M059J (cell line): ENCODE data around the gene FOXP1. TPM values are rescaled to one million over a fixed set of nuclear protein-coding genes. Genes with fewer than 3 reads are reported as not detected.

ENCODE experiments used
- DNase-seq: peaks from one replicate; pipeline ENCODE4 v3.0.0-alpha.2; 2012; ENCODE audit warnings: low read depth
- total RNA-seq: library from RNA; depleted of rRNA; stranded (reverse); fragments of >200 nt; shearing (Covaris generic); gene quantifications from 2 replicates; pipeline ENCODE4 v1.2.3, GENCODE V29; 2014

The FOXP1 gene
- total RNA-seq, 1 experiment from 2014 or later, result 19.2 TPM

DNA sequence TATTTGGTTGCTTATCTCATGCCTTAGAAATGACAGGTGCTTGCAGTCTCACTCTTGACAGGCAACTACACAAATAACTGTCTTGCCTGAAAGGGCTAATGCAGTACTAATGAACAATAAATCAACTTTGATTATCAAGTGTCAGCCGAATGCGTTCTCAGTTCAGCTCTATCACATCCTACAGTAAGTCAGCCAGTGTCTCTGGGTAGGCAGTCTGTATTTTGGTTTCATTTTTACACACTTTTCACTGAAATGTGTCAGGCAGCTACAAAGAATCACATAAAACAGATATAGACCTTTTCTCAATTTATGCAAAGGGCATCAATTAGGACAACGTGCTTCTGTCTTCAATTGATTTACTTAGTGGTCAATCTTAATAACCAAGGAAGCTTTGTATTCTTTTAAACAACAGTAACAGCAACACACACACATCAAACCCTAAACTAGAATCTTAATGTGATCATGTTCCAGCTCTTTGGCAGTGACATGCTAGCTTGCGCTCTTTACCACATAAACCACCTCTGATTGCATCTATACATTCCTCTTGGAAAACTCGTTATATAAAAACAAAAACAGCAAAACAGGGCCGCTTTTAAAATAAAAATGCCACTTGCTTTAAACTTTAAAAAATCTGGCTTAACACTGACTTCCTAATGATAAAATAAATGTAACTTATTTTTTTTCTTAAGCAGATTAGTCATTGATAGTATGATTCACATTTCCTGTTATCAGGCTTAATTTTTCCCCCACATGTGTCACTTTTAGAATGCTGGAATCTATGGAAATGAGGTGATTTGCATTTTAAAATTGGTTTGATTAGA is 520.4 kb downstream of the FOXP1 start:
- peak; percentile 42 for DNase-seq

DNA sequence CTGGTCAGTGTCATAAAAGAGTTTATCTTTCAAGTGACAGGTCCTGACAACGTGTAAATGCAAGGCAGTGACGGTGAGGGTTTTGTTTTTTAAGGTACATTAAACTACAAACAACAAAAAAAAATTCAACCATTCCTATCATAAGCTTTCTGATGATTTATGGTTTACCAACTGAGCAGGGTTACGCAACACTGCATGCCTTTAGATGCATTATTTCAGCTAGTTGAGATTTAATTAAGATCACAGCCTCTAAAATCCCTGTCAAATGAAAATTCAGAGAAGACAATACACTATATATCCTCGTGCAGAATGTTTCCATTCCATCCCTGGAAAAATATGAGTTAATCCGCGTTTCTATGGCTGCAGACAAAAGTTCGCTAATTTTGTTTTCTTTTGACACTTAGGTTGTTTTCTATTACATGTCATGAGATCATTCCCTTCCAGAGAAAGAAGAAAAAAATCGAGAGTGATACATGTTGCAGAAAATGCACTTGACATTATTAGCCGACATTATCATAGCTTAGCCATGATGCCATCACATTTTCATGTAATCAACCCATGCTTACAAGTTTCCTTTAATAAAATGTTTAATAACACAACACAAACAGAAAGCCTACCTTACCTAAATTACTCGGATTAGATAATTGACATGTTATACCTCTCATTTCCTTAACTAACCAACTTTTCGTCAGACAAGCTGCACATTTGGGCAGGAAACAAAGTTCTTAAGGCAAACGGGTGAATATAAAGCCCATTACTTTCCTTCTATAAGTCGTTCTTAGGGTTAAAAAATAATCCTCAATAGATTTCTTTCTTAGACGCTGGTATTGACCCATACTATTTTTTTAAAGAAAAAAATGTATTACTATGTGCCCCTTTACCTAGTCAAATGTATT is 521.2 kb downstream of the FOXP1 start:
- DNase-seq, result no peak

DNA sequence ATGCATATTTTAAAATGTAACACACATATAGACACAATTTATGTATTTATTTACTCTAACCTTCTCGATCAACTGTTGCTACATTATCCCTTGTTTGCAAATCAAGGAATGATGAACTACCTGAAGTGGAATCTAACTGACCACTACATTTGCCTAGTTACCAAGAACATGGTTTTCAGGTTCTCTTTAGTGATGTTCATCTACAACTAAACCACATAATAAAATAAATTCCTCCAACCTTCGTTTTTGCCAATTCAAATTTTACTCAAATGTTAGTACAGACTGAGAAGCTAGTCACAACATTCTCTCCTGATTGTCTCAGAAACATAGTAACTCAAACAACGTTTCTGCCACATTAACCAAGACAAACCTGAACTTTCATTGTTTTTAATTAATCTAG is 521.9 kb downstream of the FOXP1 start:
- no peak for DNase-seq

DNA sequence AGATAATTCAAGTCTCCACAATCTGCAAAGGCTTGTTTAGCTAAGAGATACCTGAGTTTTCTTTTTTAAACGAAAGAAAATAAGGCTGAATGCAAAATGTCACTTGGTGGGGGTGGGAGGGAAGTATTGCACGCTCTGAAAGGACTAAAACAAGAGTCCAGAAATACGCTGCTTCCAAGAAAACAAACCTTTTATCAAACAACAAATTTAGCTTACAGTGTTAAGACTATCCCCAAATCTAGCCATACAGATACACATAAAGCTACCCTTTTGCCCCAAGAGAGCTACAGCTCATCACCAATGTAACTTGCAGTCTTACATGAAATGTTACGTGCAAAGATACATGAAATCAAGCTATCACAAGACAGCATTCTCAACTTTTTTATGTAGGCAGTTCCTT is 522.5 kb downstream of the FOXP1 start:
- no peak for DNase-seq

DNA sequence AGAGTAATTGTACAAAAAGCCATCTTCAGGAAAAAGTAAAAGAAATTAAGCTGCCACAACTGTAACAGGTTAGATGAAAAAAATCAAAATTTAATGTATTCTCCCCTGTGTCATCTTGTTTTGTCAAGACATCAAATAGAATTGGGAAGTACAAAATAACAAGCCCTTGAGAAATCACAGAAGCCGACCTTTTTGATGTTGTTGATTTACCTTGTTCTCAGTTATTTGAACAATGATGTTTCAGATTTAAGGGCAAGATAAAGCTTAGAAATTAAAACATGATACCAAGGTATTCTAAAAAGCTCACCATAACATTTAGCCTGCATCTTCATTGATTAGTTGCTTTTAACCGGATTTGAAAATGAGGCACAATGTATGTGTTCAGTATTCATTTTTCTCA is 523.0 kb downstream of the FOXP1 start:
- DNase-seq, result no peak

DNA sequence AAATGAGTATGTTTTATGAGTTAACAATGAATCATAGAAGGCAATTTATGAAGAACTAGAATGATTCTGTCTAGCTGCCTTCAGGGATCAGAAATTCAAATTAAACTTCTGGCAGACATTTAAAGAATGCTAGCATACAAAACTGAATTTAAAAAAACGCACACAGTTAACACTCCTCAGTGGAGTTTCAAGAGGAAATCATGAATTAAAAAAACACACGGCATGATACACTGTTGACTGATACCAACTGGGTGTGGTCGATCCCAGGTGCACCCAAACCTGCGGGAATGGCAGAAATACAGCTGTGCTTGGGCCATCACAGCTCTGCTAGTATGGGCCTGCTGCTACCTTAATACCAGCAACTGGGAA is 526.0 kb downstream of the FOXP1 start:
- no peak for DNase-seq

DNA sequence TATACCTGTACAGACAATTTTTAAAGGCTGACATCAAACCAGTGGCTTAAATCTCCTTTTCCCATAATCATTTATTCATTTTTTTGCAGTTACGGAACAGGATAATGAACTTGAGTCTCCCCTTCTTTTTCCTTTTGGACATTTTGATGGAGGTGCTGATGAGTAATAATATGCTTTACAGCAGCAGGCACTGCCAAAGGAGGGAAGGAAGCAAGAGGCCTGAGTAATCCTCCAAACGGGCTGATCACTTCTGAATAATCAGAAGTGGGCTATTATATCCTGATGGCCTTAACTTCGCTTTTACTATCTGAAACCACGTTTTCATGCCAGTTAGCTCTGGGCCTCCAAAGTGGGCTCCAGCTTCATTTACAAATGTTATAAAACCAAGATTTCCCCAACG is 527.2 kb downstream of the FOXP1 start:
- peak; percentile 39 for DNase-seq

DNA sequence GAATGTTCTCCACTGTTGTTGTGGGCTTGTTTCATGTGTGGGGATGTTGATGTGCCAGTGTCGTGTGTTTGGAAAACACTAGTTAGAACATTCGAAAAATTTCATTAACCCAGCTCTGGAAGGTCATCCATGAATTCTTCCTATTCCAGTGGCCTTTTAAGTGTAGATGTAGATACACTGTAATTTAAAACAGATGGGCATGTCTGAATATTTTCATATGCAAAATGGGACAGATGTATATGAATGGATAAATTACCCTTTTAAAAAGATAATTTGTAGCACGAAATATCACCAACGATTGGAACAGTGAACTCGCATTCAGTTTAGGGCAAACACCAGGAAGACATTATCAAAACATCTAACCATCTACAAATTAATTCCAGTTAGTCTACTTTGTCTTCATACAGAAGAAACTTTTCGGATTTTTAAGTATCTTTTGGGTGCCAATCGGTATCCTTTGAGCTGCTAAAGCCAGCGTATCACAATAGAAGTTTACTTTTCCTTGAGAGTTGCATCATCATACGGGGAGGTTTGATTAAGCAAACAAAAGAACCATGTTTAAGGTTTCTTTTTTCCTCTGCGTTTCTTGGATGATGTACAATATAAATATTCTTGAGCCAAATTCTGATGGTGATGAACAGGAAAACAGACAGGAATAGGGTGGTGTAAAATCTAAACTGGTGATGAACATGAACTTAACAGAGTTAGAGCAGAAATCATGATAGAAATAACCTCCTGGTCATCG is 528.1 kb downstream of the FOXP1 start:
- DNase-seq, result no peak

DNA sequence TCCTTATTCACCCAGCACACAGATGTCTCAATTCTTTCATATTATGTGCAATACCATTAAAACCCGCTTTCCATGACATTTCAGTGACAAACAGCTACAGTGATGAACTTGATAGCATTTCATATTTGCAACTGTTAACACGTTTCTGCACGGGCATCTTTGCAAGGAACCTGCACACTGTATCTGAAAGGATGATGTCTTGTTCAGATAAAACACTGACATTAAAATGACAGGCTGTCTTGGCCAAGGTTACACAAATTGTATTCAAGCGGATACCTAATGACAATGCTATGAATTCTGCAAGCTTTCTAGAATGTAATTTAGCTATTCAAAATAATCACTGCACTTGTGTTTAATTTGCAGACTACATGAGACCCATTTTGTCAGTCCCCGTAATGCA is 529.2 kb downstream of the FOXP1 start:
- DNase-seq, result no peak

DNA sequence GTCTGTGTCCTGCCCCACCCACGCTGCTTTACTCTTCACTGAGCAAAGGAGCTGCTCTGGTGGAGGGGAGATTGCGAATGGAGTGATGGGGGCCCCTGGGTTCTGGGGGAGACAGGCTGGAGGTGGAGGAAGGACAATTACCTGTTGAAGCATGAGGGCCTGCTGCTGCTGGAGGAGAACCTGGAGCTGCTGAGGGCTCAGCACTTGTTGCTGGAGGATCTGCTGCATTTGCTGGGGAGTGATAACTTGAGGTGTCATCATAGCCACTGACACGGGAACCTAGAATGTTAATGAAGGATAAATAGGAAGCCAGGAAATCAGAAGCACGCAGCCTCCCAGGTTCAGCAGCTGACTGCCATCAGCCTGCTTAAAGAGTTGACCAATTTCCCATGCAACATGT is 530.0 kb downstream of the FOXP1 start:
- no peak for DNase-seq

DNA sequence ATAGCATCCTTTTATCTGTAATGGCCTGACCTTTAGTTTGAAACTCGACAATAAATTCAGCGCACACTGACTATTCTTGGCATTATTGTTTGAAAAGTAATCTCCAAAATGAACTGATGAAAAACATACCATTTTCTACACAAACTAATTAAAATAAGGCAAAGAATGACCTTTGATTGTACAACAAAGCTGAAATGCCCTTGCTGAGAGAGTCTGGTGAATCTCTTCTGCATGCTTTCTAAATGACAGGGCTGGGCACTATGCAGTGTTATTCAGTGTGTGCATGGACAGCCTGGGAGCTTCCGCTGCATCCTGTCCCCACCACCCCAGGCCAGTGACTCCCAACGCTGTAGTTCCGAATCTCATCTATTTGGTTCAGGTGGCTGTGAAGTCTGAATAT is 530.8 kb downstream of the FOXP1 start:
- DNase-seq, result no peak

DNA sequence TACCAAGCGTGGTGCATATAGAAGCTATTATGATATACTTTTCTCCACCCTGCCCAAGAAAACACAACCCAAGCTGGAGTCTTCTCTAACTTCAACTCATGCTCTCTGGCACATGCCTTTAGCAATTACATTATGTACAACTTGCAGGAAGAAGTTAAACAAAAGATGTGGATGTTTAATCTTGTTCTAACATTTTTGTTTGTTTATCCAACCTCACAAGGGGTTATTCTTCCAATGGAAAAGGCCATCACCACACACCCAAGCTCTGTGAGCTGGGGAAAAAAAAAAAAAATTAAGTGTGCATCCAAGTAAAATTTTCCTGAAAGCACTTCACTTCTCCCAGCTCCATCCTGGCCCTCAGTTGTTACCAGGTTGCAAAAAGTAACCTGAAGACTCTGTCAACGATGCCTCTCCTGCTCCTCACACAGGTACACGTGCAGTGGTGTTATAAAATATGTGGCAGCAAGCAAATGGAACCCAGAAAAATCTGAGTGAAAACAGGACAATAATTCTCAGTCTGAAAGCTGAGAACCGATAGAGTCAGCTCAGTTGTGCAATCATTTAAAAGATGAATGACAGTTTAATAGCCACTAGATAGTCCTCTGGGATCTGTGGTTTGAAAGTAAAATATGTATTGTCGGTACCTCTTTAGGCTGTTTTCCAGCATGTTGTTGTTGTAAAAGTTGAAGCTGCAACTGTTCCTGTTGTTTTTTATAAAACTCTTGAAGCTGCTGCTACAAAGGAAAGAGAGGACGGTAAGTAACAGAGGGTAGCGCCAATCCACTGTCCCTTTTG is 531.4 kb downstream of the FOXP1 start:
- DNase-seq, result no peak

DNA sequence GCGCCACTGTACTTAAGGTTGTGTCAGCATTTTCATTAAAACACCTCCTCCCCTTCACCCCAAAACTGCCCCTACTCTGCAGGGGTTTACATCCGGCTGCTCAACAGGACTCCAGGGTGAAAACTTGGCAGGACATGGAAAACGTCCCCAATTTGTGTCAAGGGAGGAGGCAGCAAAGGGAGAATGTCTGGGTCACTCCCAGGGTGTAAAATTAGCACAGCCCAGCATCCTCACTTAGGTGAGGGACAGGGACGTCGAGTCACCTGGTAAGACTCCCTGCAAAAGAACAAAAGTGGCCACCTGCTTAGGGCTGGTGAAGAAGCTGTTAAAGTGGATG is 532.3 kb downstream of the FOXP1 start:
- no peak for DNase-seq

DNA sequence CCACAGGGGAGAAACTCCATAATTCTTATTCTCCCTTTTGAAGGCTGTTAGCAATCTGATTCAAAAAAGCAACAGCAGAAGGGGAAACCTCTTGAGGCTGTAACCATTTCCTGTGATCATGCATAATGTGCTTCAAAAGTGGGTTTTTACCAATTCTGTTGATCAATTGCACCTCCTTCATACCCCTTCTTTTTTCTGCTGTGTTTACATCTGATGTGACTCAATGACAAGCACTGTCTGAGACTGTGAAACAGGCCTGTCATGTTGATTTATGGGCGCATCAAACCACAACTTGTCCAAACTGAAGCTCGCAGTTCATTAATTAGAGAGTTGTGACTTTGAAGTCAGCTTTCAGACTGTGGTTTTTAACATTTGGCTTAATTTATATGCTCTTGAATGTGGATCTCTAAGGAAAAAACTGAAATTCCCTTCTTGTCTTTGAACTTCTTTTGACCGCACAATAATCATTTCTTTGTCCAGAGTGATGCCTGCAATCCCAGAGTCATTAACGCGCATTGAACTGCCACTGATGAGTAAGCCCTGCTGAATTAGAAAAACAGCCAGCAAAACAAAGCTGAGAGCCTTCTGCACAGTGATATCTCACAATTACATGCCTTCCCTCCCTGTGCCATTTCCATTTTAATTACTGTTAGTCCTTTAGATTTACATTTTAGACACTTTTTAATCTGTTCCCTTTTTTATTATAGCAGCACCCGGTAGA is 532.8 kb downstream of the FOXP1 start:
- peak; percentile 77 for DNase-seq

DNA sequence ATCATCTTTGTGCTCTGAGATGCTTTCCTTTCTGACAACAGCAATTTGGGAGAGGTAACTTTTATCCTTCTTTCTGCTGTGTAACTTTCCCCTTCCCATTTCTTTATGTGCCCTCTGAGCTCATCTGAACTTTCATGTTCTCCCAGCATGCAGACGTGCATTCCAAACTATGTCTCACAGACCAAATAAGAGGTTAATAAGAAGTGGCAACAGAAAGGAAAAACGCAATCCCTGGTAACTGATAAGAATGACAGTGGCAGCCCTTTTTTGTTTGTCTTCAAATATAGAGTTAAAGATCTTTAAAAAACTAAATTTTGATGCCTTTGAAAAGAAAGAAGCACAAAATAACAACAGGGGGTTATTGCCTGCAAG is 533.4 kb downstream of the FOXP1 start:
- DNase-seq, result peak; percentile 53

DNA sequence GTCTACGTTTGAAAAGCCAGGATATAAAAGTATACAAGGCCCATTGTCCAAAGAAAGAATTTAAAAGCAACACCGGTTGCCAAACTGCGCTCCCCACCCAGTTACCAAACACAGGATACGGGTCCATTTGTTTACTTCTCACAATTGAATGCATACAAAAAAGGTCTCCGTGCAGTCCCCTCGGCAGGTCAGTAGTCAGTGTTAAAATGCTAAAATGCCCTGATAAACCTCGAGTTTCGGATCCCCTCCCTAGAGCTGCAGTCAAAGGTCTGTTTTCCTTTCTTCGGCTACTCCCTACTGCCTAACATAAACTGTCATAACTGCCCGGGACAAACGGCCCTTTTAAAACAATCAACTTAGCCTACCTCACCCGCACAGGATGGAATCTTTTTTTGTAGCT is 534.6 kb downstream of the FOXP1 start:
- no peak for DNase-seq

DNA sequence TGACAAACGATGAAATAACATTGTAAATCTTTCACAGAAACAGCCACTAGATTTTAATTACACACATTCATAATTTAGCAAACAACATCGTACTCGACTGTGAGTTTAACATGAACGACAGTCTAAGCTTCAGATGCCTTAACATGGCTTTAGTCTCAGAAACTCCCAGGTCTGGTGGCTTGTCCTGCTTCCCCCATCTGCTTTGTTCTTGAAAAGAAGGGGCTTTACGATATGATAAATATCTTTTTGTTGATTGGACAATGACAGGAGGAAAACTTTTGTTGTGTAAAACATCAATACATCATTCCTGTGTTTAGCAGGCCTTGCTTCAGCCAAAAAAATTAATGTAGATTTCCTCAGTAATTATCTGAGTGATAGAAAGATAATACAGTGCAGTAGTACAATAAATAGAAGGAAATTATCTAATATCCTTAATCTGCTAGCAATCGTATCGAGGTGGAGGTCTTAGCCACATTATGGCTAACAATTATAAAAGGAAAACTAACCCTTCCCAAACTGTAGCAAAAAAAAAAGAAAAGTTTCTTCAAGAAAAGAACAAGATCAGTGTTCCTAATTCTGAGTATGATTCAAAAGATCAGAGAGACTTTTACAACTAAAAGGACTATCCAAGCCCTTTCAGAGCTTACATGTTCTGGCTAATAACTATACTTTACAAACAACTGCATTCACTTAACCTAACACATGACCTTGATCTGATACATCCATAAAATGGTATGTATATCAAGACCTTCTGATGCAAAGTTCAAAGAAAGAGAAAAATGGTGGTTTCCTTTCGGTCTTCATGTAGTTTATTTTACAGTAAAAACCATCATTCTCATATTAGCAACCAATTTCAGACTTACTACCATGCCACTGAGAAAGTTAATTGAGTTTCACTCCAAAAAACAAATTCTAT is 535.7 kb downstream of the FOXP1 start:
- no peak for DNase-seq

DNA sequence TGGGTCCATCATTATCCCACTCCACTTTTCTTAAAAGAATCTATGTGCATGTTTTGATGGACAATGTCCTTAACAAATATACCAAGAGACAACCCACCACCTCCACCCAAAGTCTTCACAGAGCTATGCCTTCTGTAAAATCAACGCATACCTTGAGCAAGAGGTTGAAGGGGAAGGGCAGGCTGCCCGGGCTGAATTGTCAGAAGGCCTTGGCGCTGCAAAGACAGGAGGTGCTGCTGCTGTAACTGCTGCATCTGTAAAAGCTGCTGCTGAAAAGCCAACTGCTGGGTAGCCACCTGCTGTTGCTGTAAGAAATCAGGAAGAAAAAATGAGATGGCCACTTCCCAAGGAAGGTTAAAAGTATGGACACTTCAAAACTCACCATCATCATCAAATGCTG is 536.7 kb downstream of the FOXP1 start:
- no peak for DNase-seq

DNA sequence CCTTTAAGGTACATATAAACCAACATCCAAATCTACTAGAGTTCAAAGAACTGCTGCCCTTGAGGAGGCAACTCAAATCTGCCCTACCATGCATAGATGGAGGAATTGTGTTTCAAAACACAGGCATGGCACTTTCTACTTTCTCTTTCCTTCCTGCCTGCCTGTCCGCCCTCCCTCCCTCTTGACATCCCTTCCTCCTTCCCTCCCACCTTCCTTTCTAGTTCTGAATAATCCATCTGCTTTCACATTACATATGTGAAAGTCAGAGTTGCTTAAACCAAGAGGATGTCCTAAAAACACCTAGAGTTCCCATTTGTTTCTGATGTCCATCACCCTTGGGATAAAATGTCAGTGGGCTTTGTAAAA is 537.6 kb downstream of the FOXP1 start:
- DNase-seq, result no peak
